ENCODE measurements around the gene ENTREP1. TPM values are rescaled to one million over a fixed set of nuclear protein-coding genes. Genes with fewer than 3 reads are reported as not detected.

ENTREP1 gene
- total RNA-seq, 1 donor from 2014 or later: 22.1 TPM

DNA sequence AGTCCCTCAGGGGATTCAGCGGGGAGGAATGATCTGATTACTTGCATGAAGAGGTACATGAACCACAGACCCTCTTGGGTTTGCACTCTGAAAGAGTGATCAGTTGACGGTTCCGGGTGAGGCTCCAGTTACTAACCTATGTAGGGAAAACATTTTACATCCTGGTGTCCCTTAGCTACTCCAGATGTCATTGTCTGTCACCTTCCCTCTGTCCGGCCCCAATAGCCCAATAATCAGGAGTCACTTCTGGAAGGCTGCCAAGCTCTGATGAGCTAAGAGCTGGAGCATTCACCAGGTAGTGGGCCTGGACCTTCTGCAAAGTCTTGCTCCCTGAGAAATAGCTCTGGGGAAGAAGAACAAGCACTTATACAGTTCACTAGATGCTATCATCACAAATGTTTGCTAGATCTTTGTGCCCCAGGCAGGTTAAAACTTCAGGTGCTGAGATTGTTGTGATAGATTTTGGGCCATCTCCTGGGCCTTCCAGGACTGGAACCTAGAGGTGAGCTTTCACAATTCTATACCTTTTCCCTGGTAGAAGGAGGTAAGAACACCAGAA is 64.5 kb downstream of the ENTREP1 start:
- no peak for DNase-seq
- H3K4me1 ChIP-seq: peaks cover 70% of the 10 kb centered on the region
- H3K9me3 ChIP-seq (replicated peaks): peaks cover 3% of the 10 kb centered on the region
- H3K27me3 ChIP-seq (ENCODE audit: low read depth): no peaks in the 10 kb centered on the region
- H3K36me3 ChIP-seq: peaks cover 28% of the 10 kb centered on the region
- peak overlapping the region; percentile 44 for H3K27ac ChIP-seq (replicated peaks)
- TF ChIP-seq, protein P1, sequence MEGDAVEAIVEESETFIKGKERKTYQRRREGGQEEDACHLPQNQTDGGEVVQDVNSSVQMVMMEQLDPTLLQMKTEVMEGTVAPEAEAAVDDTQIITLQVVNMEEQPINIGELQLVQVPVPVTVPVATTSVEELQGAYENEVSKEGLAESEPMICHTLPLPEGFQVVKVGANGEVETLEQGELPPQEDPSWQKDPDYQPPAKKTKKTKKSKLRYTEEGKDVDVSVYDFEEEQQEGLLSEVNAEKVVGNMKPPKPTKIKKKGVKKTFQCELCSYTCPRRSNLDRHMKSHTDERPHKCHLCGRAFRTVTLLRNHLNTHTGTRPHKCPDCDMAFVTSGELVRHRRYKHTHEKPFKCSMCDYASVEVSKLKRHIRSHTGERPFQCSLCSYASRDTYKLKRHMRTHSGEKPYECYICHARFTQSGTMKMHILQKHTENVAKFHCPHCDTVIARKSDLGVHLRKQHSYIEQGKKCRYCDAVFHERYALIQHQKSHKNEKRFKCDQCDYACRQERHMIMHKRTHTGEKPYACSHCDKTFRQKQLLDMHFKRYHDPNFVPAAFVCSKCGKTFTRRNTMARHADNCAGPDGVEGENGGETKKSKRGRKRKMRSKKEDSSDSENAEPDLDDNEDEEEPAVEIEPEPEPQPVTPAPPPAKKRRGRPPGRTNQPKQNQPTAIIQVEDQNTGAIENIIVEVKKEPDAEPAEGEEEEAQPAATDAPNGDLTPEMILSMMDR (IDR thresholded peaks at IDR 0.05; ENCODE audit: borderline replicate concordance): no peak
- H3K4me3 ChIP-seq: no peak overlapping the region
- intact Hi-C loops (cut with micrococcal nuclease): no loop called here

DNA sequence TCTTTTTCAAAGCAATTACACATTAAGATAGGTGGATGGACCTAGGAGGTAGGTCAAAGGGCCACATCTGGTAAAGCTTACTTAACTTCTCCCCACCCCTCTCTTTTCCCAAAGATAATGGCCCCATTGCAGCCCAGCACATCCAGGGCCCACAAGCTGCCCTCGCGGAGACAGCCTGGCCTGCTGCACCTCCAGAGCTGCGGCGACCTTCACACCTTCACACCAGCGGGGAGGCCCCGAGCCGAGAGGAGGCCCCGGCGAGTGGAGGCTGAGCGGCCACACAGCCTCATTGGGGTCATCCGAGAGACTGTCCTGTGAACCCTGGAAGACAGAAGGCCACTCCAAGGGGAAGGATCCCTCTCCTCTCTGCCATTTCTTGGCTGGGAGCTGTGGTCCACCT is 66.5 kb downstream of the ENTREP1 start:
- Histone ChIP-seq H3K4me1 (peaks cover 64% of the 10 kb centered on the region), H3K27me3 (ENCODE audit: low read depth) (no peaks in the 10 kb centered on the region), H3K27ac (replicated peaks) (peak overlapping the region; percentile 90), H3K4me3 (peak overlapping the region; percentile 28), H3K36me3 (peaks cover 24% of the 10 kb centered on the region), H3K9me3 (replicated peaks) (peaks cover 3% of the 10 kb centered on the region)
- intact Hi-C loops (cut with micrococcal nuclease): no loop called here
- DNase-seq: no peak
- TF ChIP-seq, protein P1 (IDR thresholded peaks at IDR 0.05; ENCODE audit: borderline replicate concordance): no peak

DNA sequence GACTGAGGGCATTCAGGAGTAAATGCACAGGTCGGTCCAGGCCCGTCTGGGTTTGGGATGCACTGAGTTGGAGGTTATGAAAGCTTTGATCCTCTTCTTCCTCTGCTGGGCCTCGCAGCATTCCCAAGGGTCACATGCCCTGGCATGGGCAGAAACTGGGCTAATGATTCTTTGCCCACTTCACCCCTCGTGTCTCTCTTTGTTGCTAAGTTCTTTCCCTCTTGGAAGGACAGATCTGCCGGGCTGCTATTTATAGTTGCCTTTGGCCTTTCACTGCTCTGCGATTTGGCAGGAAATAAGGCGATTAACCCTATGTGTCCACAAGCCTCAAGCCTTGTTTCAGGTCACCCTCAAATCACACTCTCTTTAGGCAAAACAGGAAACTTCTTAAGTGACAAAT is 66.9 kb downstream of the ENTREP1 start:
- no peak for DNase-seq
- intact Hi-C loops (cut with micrococcal nuclease): no loop called here
- H3K9me3 ChIP-seq (replicated peaks): peaks cover 3% of the 10 kb centered on the region
- TF ChIP-seq, protein P1 (IDR thresholded peaks at IDR 0.05; ENCODE audit: borderline replicate concordance): no peak
- no peaks in the 10 kb centered on the region for H3K27me3 ChIP-seq (ENCODE audit: low read depth)
- peaks cover 66% of the 10 kb centered on the region for H3K4me1 ChIP-seq
- peaks cover 24% of the 10 kb centered on the region for H3K36me3 ChIP-seq
- H3K27ac ChIP-seq (replicated peaks): peak overlapping the region; percentile 90
- H3K4me3 ChIP-seq: peak overlapping the region; percentile 28

DNA sequence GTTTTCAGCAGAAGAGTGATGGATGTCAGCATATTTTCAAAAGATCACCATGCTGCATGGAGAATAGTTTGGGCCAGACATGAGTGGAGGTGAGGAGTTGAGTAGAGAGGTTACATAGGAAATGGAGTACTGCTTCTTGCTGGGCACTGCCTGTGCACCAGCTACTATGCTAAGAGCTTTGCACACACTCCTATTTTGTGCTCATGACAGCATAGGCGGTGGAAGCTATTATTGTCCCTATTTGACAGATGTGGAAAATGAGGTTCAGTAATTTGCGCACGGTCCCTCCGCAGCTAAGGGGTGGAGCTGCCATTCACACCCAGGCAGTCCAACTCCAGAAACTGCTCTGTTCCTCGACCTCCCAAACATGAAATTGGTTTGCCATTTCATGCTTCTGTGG is 67.8 kb downstream of the ENTREP1 start:
- intact Hi-C loops (cut with micrococcal nuclease): no loop called here
- peaks cover 3% of the 10 kb centered on the region for H3K9me3 ChIP-seq (replicated peaks)
- TF ChIP-seq, protein P1 (IDR thresholded peaks at IDR 0.05; ENCODE audit: borderline replicate concordance): no peak
- DNase-seq: no peak
- H3K36me3 ChIP-seq: peaks cover 15% of the 10 kb centered on the region
- H3K27me3 ChIP-seq (ENCODE audit: low read depth): no peaks in the 10 kb centered on the region
- peak overlapping the region; percentile 90 for H3K27ac ChIP-seq (replicated peaks)
- no peak overlapping the region for H3K4me3 ChIP-seq
- H3K4me1 ChIP-seq: peaks cover 66% of the 10 kb centered on the region

DNA sequence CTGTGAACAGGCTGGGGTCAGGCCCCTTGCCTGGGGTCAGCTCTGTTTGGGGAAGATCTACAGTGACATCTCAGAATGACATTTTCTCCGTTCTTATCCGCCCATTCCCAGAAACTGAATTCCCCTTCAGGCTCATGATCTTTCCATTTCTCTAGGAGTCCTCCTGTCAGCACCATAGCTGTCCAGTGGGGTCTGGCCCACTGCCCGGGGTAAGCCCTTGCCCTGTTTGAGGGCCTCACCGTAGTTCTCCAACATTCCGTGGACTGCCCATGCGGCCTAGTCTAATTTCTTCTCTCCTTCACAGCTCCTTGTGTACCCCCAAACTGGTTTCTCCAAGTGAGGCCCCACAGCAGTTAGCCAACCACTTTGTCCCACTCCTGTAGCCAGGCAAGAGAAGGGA is 68.4 kb downstream of the ENTREP1 start:
- peak overlapping the region; percentile 90 for H3K27ac ChIP-seq (replicated peaks)
- peaks cover 64% of the 10 kb centered on the region for H3K4me1 ChIP-seq
- no peak overlapping the region for H3K4me3 ChIP-seq
- intact Hi-C loops (cut with micrococcal nuclease): no loop called here
- H3K36me3 ChIP-seq: peaks cover 9% of the 10 kb centered on the region
- H3K9me3 ChIP-seq (replicated peaks): peaks cover 3% of the 10 kb centered on the region
- no peaks in the 10 kb centered on the region for H3K27me3 ChIP-seq (ENCODE audit: low read depth)
- peak; percentile 49 for DNase-seq
- TF ChIP-seq, protein P1 (IDR thresholded peaks at IDR 0.05; ENCODE audit: borderline replicate concordance): no peak
